T-helper 9 cell (primary cell): ENCODE results near the gene DUXB.

Experiments
- DNase-seq: peaks from one replicate; pipeline ENCODE4 v3.0.0-alpha.2; 2020
- total RNA-seq, 2 donors: gene quantifications; one replicate each; lab custom pipeline; 2026; lab: John Stamatoyannopoulos, UW

Gene DUXB, protein sequence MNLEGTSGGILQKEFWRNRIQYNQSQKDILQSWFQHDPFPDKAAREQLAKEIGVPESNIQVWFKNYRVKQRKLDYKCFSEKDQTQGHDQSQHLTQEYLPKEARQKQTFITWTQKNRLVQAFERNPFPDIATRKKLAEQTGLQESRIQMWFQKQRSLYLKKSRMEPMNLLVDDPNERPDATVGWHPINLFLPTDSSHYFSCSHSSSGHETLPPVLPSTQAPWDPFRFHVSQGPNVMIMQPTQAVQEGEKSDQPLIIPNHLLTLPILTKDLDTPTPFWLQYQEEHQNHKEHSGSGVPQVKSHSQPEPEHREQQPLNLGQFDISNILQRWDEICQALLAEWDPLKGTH
- 0 reads per million in 2 donors for total RNA-seq

DNA sequence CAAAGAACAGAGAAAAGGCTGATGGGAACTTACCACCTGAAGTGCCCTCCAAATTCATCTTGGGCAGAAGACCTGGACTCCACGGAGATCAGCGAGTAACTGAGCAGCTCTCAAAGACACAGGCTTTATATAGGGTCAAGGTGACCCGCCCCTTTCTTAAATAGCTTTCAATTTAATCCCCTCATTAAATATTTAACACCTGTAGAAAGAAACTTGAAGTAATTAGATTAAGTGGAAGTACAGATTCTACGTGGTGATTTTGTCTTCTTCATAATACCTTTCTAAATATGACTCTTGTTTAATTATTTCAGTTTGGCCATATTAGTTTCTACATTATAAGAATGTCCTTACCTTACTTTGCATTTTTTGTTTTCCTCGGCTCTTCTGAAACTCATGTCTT, at the start of gene DUXB:
TSS of gene DUXB (minus strand) at position 101 of the 400 bp plus-strand sequence. CDS start at position 58, 43 bp downstream.
- DNase-seq, result no peak

DNA sequence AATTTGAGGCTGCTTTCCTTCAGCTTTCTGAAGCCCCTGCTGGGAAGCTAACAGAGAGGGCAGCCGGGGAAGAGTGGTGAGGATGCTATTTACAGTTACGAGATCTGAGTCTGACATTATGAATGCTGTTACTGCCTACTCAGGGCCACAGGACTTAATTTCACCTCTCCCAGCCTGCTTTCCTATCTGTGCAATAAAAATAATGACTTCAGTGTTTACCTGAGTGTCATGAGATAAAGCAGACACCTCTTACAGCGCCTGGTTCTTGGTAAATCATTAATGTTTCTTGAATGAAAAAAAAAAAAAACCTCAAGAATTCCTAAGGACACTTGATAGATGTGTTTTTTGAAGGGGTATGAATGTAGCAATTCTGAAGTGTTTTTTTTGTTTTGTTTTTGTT, 49.3 kb upstream of the DUXB start:
- no peak for DNase-seq

DNA sequence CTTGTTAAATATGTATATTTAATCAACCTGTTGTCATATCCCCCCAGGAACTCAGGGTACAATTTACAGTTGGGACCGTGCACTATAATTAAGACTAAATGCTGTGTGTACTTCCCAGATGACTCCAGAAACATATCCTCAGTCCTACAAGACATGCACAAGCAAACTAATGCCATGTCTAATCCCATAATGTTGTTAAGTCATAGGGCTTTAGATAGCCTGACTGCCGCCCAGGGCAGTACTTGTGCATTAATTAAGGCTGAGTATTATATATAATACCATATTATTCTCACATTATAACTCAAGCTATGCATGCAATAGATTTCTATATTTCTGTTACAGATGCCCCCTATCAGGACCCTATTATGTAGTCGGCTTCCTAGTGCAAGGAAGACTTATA, 45.1 kb upstream of the DUXB start:
- no peak for DNase-seq

DNA sequence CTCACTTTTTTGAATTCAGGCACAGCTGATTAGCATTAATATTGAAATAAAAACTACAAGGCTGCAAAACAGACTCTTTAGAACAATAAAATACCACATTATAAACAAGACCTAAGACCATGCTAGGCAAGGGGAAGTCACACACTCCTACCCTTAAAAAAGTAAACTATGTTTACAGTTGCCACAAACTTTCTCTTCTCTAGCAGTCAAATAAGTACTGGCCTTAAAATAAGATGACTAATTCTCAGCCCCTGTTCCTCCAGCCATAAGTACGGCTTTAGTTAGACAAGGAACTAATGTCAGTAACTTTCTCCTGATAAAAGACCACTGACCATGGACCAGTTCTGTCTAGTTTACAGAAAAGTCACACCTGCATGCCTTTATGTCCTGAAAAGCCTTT, 44.6 kb upstream of the DUXB start:
- DNase-seq, result no peak

DNA sequence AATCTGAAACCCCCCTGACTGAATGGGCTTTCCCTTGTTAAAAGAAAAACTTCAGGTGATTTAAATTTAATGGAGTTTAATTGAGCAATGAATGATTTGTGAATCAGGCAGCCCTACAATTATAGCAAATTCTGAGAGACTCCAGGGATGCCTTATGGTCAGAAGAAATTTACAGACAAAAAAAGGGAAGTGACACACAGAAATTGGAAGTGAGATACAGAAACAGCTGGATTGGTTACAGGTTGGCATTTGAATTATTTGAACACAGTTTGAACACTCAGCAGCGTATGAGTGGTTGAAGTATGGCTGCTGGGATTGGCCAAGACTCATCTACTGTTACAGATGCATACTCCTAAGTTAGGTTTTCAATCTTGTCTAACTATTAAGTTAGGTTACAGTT, 44.0 kb upstream of the DUXB start:
- no peak for DNase-seq

DNA sequence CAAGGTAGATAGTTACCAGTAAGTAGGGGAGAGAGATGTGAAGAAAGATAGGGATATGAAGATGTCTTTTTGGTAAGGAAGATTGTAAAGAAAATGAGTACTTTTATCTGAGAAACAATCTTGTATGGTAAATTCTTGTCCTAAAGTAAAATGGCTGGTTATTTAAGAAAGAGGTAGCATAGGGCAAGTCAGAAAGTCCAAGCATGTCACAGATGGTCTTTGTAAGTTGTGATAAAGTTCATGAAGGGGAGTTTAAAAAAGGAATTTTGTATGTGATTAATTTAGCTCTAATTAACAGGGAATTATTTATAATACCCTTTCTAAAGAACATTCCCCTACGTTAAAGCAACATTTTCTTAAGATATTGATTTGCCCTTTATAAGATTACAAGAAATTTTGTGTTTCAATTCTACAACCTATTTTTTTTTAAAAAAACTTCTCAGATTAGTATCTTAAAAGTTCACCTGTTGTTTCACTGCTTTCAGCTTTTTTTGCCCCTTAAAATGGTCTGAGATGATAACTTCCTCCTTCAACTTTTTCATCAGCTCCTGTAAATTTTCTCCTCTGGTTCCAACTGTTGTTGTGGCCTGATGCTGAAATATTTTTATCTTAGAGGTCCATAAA, 41.3 kb upstream of the DUXB start:
- no peak for DNase-seq

DNA sequence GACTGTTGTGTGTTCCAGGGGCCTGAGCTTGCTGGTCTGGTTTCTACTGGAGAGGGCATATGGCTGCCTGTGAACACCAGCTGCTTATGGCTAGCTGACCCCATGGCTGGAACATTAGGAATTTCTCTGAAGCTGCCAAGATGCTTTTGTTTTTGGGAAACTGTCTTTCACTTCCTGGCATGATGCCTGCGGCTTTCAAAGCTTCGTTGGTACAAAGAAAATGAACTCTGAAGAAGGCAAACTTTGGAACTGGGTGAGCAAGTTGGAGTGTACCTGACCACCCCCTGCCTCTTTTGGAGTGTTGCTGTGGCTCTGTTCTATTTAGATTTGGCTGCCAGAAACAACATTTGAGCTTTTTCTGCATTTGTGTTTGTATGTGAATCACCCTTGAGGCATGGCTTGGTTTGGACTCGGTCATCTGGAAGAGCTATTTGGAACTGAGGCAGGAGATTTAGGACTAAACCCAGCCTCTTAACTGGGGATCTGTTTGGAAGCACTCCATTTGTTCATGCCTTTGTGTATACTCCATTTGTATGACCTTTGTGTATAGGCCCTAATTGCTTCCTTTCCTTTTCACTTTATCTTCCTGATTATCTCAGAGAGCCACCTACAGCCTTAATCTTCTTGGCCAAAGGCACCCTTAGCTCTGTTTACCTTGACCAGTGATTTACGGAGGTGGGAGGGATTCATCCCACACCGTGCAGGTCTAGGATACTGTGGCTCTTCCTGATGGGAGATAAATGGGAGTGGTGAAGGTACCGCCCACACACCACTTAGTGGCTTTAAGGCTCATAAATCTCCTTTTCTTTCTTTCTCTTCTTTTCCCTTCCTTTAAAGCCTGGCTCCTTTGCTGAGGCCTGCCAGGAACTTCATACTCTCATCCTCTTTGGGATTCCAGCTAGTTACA, 32.3 kb upstream of the DUXB start:
- DNase-seq, result no peak

DNA sequence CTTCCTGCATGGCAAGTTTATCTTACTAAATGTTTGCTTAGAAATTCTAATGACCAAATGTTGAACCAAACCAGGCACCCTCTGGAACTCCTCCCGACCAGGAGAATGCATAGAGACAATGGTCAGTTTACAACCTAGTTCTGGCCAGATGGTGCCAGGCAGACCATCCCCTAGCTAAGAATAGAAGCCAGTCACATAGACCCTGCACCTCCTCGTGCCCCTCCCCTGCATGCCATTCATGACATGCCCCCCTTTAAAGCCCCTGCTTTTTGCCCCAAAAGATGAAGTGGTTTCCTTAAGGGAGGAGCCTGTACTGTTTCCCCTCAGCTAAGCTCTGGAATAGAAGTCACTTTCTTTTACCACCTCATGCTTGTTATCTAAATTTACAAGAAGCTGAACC, 31.6 kb upstream of the DUXB start:
- DNase-seq, result no peak

DNA sequence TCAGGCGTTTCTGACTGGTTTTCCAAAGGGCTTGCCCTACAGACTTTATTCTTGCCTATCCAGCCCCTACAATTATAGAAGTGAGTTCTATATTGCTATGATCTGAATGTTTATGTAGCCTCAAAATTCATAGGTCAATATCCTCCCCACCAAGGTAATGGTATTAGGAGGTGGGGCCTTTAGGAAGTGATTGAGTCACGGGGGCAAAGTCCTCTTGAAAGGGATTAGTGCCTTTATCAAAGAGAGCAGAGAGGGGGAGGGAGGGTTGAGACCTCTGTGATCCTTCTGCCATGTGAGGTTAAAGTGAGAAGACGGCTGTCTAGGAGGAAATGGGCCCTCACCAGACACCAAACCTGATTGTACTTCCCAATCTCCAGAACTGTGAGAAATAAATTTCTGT, 26.0 kb upstream of the DUXB start:
- no peak for DNase-seq

DNA sequence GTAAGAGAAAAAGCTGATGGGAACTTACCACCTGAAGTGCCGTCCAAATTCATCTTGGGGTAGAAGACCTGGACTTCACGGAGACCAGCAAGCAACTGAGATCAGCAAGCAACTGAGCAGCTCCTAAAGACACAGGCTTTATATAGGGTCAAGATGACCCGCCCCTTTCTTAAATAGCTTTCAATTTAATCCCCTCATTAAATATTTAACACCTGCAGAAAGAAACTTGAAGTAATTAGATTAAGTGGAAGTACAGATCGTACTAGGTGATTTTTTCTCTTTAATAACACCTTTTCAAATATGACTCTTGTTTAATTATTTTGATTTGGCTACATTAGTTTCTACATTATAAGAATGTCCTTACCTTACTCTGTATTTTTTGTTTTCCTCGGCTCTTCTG, 25.1 kb upstream of the DUXB start, which contains the start of gene CPHXL:
TSS of gene CPHXL (minus strand) at position 101 of the 400 bp plus-strand sequence. CDS start at position 53, 48 bp downstream.
- DNase-seq, result no peak

DNA sequence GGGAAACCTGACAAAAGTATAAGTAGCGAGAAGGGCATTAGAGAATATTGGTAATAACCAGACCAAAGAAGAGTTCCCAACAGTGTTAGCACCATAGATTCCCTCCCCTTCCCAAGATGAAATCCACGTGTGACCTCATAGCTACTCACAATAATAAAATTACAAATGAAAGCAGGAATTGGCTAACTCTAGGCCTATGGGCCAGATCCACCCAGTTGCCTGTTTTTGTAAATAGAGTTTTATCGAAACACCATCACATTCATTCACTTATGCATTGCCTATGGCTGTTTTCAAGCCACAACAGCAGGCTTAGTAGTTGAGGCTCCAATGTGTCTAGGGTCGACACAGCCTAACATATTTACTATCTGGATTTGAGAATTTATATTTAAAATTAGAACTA, 17.2 kb upstream of the DUXB start:
- DNase-seq, result no peak

DNA sequence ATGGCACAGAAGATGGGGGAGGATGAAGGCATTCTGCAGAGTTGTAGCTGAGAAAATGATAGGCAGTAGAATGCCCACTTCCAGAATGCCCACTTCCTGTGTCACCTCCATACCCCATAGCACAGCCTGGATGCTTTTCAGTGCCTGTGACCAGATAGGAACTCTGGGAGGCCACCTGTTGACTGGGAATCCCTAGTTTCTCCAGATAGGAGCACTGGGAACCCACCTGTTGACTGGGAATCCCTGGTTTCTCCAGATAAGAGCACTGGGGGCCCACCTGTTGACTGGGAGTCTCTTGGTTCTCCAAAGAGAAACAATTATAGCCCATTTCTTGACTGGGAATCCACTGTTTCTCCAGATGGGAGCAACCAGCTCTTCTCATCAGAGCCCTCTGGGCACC, 13.4 kb upstream of the DUXB start:
- DNase-seq, result no peak

DNA sequence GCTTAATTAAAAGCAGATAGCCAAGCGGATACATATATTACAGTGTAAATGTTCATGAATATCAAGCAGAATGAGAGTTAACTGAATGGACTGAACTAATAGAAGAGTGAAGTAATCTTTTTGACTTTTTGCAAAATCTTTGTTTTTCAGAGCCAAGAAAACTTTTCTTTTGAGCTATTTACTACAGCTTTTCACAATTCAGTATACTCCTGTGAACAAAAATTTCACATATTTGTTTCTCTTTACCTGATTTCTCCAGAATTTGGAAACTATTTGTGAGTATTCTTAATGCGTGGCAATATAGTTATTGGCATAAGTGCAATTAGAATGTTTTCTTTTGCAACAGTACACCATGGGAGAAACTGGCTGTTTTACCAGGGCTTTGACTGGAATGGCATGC, 9.1 kb upstream of the DUXB start:
- no peak for DNase-seq

DNA sequence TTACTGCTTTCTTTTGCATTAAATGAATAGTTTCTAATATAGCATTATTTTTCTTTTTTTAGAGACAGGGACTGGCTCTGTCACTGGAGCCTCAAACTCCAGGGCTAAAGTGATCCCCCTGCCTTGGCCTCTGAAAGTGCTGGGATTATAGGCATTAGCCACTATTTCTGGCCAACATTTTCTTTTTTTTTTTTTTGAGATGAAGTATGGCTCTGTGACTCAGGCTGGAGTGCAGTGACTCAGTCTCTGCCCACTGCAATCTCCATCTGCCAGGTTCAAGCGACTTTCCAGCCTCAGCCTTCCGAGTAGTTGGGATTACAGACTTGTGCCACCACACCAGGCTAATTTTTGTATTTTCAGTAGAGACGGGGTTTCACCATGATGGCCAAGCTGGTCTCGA, 2.0 kb upstream of the DUXB start:
- DNase-seq, result no peak

DNA sequence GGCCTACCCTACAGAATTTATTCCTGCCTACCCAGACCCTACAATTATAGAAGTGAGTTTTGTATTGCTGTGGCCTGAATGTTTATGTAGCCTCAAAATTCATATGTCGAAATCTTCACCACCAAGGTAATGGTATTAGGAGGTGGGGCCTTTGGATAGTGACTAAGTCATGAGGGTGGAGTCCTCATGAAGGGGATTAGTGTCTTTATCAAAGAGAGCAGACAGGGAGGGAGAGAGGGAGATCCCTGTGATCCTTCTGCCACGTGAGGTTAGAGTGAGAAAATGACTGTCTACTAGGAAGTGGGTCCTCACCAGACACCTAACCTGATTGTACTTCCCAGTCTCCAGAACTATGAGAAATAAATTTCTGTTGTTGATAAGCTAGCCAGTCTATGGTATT, 981 bp upstream of the DUXB start:
- DNase-seq, result no peak

DNA sequence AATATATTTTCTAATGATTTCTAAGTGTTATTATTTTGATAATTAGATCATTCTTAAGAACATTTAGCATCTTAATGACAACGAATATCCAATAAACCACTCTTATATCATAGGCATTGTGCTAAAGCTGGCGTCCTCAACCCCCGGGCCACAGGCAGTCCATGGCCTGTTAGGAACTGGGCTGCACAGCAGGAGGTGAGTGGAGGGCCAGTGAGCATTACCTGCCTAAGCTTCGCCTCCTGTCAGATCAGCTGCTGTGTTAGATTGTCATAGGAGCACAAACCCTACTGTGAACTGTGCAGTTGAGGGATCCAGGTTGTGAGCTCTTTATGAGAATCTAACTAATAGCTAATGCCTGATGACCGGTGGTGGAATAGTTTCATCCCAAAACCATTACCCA, 3.7 kb downstream of the DUXB start:
- DNase-seq, result no peak

DNA sequence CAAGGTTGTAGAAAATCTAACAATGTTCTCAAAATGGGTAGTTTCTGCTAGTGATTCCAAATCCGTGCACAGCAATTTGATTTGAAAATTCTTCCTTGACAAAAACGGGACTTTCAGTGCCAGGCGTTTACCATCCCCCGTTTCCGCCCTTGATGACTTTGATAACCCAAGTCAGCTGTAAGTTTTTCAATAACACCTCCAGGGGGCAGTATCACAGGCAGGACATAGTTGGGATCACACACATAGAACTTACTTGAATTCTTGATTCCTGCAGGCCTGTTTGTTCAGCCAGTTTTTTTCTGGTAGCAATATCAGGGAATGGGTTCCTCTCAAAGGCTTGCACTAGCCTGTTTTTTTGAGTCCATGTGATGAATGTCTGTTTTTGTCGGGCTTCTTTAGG, 5.6 kb downstream of the DUXB start:
- no peak for DNase-seq

DNA sequence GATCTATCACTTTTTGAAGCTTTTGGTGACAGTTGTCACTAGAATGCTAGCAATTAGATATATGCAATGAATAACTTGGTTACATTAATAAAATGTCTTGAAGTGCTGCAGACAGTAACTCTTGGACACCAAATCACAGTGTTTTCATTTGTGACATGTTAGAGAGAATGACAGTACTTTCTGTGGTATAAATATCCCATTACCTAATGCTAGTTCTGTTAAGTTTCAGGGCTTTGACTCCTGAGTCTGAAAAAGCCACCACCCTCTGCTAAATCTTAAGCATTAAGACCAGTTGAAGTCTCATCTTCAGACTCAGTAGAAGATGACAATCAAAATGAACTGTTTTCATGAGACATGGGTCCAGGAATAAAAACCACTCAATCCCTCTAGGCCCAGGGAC, 13.9 kb downstream of the DUXB start:
- DNase-seq, result no peak

DNA sequence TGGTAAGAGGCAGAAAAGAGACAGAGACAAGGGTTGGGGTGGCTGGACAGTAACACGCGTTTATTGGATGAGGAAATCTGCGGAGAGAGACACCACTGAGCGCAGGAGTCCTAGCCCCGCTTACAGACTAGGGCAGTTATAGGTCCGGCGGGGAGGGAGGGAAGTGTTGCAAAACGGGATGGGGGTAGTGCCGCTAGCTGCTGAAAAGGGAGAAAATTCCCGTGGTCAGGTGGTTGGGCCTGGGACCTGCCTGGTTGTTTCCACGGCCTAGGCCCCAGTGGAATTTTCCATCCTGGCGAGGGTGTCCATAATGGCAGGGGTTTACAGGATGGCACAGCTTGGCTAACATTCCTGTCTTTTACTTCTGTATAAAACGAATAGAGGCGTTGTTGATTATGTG, 19.0 kb downstream of the DUXB start:
- no peak for DNase-seq

DNA sequence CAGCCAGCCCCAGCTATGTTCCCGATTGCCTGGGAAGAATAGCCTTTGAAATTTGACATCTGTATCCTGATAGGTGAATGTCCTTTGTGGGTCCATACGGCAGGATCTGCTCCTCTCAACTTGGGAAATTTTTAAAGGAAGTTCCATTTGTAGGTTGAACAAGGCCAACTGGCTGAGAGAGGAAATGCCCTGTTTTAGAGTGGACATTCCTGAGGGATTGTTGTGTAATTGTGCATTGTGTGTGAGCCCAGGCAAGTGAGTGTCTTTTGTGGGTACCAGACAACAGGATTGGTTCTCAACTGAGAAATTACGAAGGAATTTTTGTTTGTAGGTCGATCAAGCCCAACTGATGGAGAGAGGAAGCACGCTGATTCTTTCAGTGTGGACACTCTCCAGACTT, 21.9 kb downstream of the DUXB start:
- DNase-seq, result no peak

DNA sequence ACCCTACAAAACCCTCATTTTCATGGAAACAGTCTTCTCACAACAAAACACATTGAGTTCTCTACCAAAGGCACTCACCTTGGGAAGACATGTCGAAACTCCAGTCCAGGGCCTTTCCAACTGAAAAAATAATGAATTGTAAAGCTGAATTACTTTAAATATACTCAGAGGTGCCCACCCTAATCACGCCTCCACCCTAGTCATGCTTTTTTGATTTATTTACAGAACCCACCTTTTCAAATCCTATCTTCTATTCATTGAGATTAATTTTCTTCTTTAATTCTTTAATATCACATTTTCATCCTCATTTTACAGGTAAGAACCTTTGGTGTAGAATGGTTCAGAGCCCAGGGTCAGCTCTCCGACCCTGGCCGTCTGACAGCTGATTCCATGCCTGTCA, 24.4 kb downstream of the DUXB start, which contains the start of gene CPHXL2:
TSS of gene CPHXL2 (minus strand) at position 101 of the 400 bp plus-strand sequence. CDS start at position 91, 10 bp downstream.
- DNase-seq, result no peak

DNA sequence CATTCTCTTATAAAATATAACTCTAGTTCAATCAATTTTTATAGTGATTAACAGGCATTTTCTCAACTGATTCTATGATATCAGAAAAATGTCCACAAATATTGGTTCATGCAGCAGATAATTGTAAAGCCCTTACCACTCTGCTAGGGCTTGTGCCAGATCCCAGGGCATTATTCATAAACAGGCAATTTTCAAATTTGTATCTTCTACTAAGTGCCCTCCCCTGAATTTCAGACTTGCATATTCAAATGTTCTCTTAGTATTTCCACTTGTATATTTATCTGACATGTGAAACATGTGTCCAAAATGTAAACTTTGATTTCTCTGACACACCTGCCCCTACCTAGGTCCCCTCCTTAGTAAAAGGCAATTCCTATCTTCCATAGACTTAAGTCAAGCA, 33.8 kb downstream of the DUXB start:
- no peak for DNase-seq

DNA sequence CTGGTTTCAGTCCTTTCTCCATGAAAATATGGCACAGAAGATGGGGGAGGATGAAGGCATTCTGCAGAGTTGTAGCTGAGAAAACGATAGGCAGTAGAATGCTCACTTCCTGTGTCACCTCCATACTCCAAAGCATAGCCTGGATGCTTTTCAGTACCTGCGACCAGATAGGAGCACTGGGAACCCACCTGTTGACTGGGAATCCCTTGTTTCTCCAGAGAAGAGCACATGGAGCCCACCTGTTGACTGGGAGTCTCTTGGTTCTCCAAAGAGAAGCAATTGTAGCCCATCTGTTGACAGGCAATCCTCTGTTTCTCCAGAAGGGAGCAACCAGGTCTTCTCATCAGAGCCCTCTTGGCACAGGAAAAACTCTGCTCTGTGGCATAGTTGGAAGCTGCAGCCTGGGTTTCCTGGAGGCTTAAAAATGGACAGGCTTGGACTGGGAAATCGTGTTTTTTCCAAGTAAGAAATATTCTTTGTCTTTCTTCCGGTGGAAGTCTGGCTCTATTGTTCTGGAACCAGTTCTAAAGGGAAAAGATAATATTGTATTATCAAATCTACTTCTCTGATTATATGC, 40.4 kb downstream of the DUXB start:
- DNase-seq, result no peak
